Measurements from ENCODE around the gene ITPKB. TPM values are rescaled to one million over a fixed set of nuclear protein-coding genes. Genes with fewer than 3 reads are reported as not detected.
A peak's percentile ranks its signal among the peaks of the same experiment; 100 is the strongest.

The ITPKB gene
- total RNA-seq, 1 experiment from 2014 or later = 56.9 TPM

GRCh38 chr1:226653311-226653921 is 85.7 kb downstream of the ITPKB start:
- in situ Hi-C loops (cut with HindIII; ENCODE audit: low pct_unique_long_range_greater_than_20kb, low sequenced_read_pairs) = no loop called here
- DNase-seq (ENCODE audit: low read depth, low spot score) = no peak

GRCh38 chr1:226652613-226653012 is 86.5 kb downstream of the ITPKB start:
- DNase-seq (ENCODE audit: low read depth, low spot score) = no peak
- in situ Hi-C loops (cut with HindIII; ENCODE audit: low pct_unique_long_range_greater_than_20kb, low sequenced_read_pairs) = no loop called here

- in situ Hi-C loops (cut with HindIII; ENCODE audit: low pct_unique_long_range_greater_than_20kb, low sequenced_read_pairs) = no loop called here
- DNase-seq (ENCODE audit: low read depth, low spot score) = no peak
These were observed 87.4 kb downstream of the ITPKB start for GRCh38 chr1:226651732-226652105.

GRCh38 chr1:226651041-226651731 is 87.9 kb downstream of the ITPKB start:
- in situ Hi-C loops (cut with HindIII; ENCODE audit: low pct_unique_long_range_greater_than_20kb, low sequenced_read_pairs) = no loop called here
- DNase-seq (ENCODE audit: low read depth, low spot score) = no peak

GRCh38 chr1:226650236-226650841 is 88.7 kb downstream of the ITPKB start:
- in situ Hi-C loops (cut with HindIII; ENCODE audit: low pct_unique_long_range_greater_than_20kb, low sequenced_read_pairs) = no loop called here
- DNase-seq (ENCODE audit: low read depth, low spot score) = no peak

GRCh38 chr1:226649780-226650179 is 89.3 kb downstream of the ITPKB start:
- in situ Hi-C loops (cut with HindIII; ENCODE audit: low pct_unique_long_range_greater_than_20kb, low sequenced_read_pairs) = no loop called here
- DNase-seq (ENCODE audit: low read depth, low spot score) = peak; percentile 45

- in situ Hi-C loops (cut with HindIII; ENCODE audit: low pct_unique_long_range_greater_than_20kb, low sequenced_read_pairs) = no loop called here
- DNase-seq (ENCODE audit: low read depth, low spot score) = no peak
These were observed 89.8 kb downstream of the ITPKB start for GRCh38 chr1:226649244-226649643.

- DNase-seq (ENCODE audit: low read depth, low spot score) = no peak
- in situ Hi-C loops (cut with HindIII; ENCODE audit: low pct_unique_long_range_greater_than_20kb, low sequenced_read_pairs) = no loop called here
These were observed 90.7 kb downstream of the ITPKB start for GRCh38 chr1:226648421-226648820.

GRCh38 chr1:226647719-226648118 is 91.4 kb downstream of the ITPKB start:
- in situ Hi-C loops (cut with HindIII; ENCODE audit: low pct_unique_long_range_greater_than_20kb, low sequenced_read_pairs) = no loop called here

GRCh38 chr1:226646870-226647449 is 92.1 kb downstream of the ITPKB start:
- in situ Hi-C loops (cut with HindIII; ENCODE audit: low pct_unique_long_range_greater_than_20kb, low sequenced_read_pairs) = no loop called here

More at GRCh38 chr1:226647719-226648118, 91.4 kb downstream of the ITPKB start:
- DNase-seq (ENCODE audit: low read depth, low spot score) = no peak

GRCh38 chr1:226646026-226646869 is 92.8 kb downstream of the ITPKB start:
- in situ Hi-C loops (cut with HindIII; ENCODE audit: low pct_unique_long_range_greater_than_20kb, low sequenced_read_pairs) = no loop called here
- DNase-seq (ENCODE audit: low read depth, low spot score) = no peak

More at GRCh38 chr1:226646870-226647449, 92.1 kb downstream of the ITPKB start:
- DNase-seq (ENCODE audit: low read depth, low spot score) = no peak

- in situ Hi-C loops (cut with HindIII; ENCODE audit: low pct_unique_long_range_greater_than_20kb, low sequenced_read_pairs) = no loop called here
- DNase-seq (ENCODE audit: low read depth, low spot score) = no peak
These were observed 93.7 kb downstream of the ITPKB start for GRCh38 chr1:226645279-226645976.

- DNase-seq (ENCODE audit: low read depth, low spot score) = no peak
- in situ Hi-C loops (cut with HindIII; ENCODE audit: low pct_unique_long_range_greater_than_20kb, low sequenced_read_pairs) = no loop called here
These were observed 94.4 kb downstream of the ITPKB start for GRCh38 chr1:226644541-226645176.

GRCh38 chr1:226643611-226644540 is 95.2 kb downstream of the ITPKB start:
- no peak for DNase-seq (ENCODE audit: low read depth, low spot score)
- in situ Hi-C loops (cut with HindIII; ENCODE audit: low pct_unique_long_range_greater_than_20kb, low sequenced_read_pairs) = no loop called here

GRCh38 chr1:226643177-226643576 is 95.9 kb downstream of the ITPKB start:
- no peak for DNase-seq (ENCODE audit: low read depth, low spot score)
- in situ Hi-C loops (cut with HindIII; ENCODE audit: low pct_unique_long_range_greater_than_20kb, low sequenced_read_pairs) = no loop called here

- no peak for DNase-seq (ENCODE audit: low read depth, low spot score)
- in situ Hi-C loops (cut with HindIII; ENCODE audit: low pct_unique_long_range_greater_than_20kb, low sequenced_read_pairs) = no loop called here
These were observed 96.7 kb downstream of the ITPKB start for GRCh38 chr1:226642421-226642820.

Data from SK-MEL-5 (cell line).